ENCODE data around the gene FCAMR.

DNA sequence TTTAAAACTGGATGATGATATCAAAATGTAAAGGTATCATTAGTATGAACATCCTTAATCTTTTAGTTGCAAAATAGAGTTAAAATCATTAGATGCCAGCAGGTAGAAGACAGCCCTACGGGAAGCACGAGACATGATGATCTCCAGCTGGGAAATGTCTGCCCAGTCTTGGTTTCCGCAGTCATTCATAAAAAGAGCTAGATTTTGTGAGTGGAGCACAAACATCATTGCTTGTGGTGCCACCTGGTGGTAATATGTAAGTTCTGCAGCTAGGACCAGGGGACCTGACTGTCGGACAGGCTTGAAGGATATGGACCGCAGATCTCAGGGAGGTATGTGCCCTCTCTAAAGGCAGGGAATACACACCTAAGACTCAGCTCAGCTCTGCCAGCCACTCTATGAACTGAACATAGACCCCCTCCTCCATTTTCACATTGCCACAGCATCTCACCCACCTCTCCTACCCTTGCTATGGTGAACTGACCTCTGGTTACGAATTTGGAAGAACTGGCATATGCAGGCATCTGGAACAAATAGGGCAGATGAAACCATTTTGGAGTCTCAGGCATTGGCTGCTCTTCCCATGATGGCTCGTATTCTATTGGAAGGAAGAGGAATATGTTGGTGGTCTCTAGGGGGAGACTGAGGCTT, 57.7 kb downstream of the FCAMR start:
- TF ChIP-seq EZH2 (IDR thresholded peaks at IDR 0.05; ENCODE audit: insufficient read depth, poor library complexity, severe bottlenecking): no peak
- TF ChIP-seq EZH2phosphoT487 (IDR thresholded peaks at IDR 0.05; ENCODE audit: insufficient read depth, low read depth): no peak

Measured in GM23248 (cell line).